Stomach (tissue), 9 donors: Measurements from ENCODE around the gene USP7. TPM values are rescaled to one million over a fixed set of nuclear protein-coding genes. Genes with fewer than 3 reads are reported as not detected.

Experiments used
- DNase-seq, 2 donors: peaks; one replicate each; pipeline versions ENCODE4 v3.0.0 to v3.0.0-alpha.2; 2013 to 2019
- H3K27ac ChIP-seq, 5 donors: fragments of 200-600 bp in 4 of 5; sonication (generic) in 4 of 5; one replicate each; pipeline ENCODE4 v1.5.1; 2013 to 2019; ENCODE audit warnings: mild to moderate bottlenecking in 1 of 5, moderate library complexity in 1 of 5
- H3K27me3 ChIP-seq, 3 donors: fragments of 200-600 bp; sonication (generic); one replicate each; pipeline ENCODE4 v1.5.1; 2017 to 2019; ENCODE audit warnings: mixed run types in 1 of 3
- H3K36me3 ChIP-seq, 4 donors: fragments of 200-600 bp; sonication (generic); 1 replicate in 3 of 4; 2 replicates in 1 of 4; pipeline ENCODE4 v1.5.1; 2016 to 2019
- H3K4me1 ChIP-seq, 4 donors: fragments of 200-600 bp; sonication (generic); one replicate each; pipeline ENCODE4 v1.5.1; 2016 to 2019
- H3K4me3 ChIP-seq, 4 donors: fragments of 200-600 bp; sonication (generic) in 3 of 4; one replicate each; pipeline ENCODE4 v1.5.1; 2016 to 2019; ENCODE audit warnings: mild to moderate bottlenecking in 1 of 4
- H3K9me3 ChIP-seq, 4 donors: fragments of 200-600 bp; sonication (generic); one replicate each; pipeline ENCODE4 v1.5.1; 2016 to 2019
- CTCF ChIP-seq, 7 experiments: fragments of 450-650 bp in 4 of 7; fragments of 200-600 bp in 3 of 7; sonication (generic) in 3 of 7; IDR thresholded peaks; one replicate each; pipeline ENCODE4 v1.5.1; 2016 to 2019; ENCODE audit warnings: antibody characterized with exemption in 7 of 7, control low read depth in 2 of 7, mild to moderate bottlenecking in 1 of 7
- EP300 ChIP-seq: sonication (generic); formaldehyde crosslinking; IDR thresholded peaks from one replicate; pipeline ENCODE4 v1.6.1; 2017; ENCODE audit warnings: antibody characterized with exemption
- POLR2A ChIP-seq, 4 donors: fragments of 450-650 bp; IDR thresholded peaks; one replicate each; pipeline ENCODE4 v1.6.1; 2016; ENCODE audit warnings: antibody characterized with exemption in 4 of 4, control low read depth in 2 of 4, mild to moderate bottlenecking in 1 of 4, moderate library complexity in 1 of 4
- POLR2AphosphoS5 ChIP-seq, 3 donors: sonication (generic); formaldehyde crosslinking; IDR thresholded peaks; one replicate each; pipeline ENCODE4 v1.6.1; 2016; ENCODE audit warnings: antibody characterized with exemption in 3 of 3
- WGBS, 5 donors: extraction: QIAGEN DNeasy Blood & Tissue Kit in 3 of 5; methylation state at CpG; one replicate each; pipeline versions ENCODE4 v1.1.5 to v1.1.7; 2013 to 2018; 5-methylcytosine and 5-hydroxymethylcytosine counted together
- intact Hi-C: fragments of 100-400 bp; cut with DNase I; formaldehyde crosslinking; loops from one replicate; pipeline ENCODE4 v1.15.1; 2023; ENCODE audit warnings: low total_unique reads
- polyA plus RNA-seq, 3 donors: library from polyadenylated mRNA; stranded (reverse); fragments of 200-250 nt; gene quantifications; one replicate each; pipeline ENCODE4 v1.2.3, GENCODE V29; 2013
- total RNA-seq, 5 donors: library from RNA; depleted of rRNA; stranded (reverse); fragments of >200 nt; gene quantifications; one replicate each; pipeline versions ENCODE4 v1.1.0 to v1.2.3, GENCODE V29; 2014 to 2016
- donor health status: healthy with polysubstance abuse.
- donor health status: Bipolar disorder and iron deficiency.
- donor health status: healthy.

Gene USP7
- total and polyA plus RNA-seq, 8 donors = 19.3 to 171 (median 58.0) TPM

GRCh38 chr16:9008601-9009260 is 45.0 kb upstream of the USP7 start:
- intact Hi-C loops = no loop called here
- WGBS, 5 donors = 10 to 17% (median 11%) methylated on average over 10 to 26 of the region's 26 CpGs

GRCh38 chr16:9007177-9007794 is 43.6 kb upstream of the USP7 start:
- WGBS, 5 donors = 75 to 86% (median 79%) methylated on average over 17 of the region's 17 CpGs
- TF ChIP-seq POLR2AphosphoS5 (IDR thresholded peaks at IDR 0.05) = no peak
- no peak for TF ChIP-seq EP300
- no peak for TF ChIP-seq POLR2A (IDR thresholded peaks at IDR 0.05)
- no peak for TF ChIP-seq CTCF (IDR thresholded peaks at IDR 0.05)
- Histone ChIP-seq H3K9me3 (no peaks in the 10 kb centered on the region), H3K27me3 (peaks cover 0 to 3% (median 0%) of the 10 kb centered on the region in 3 donors), H3K4me1 (peaks cover 9 to 12% (median 11%) of the 10 kb centered on the region in 4 donors), H3K36me3 (no peaks in the 10 kb centered on the region), H3K27ac (no peak overlapping the region), H3K4me3 (no peak overlapping the region)
- intact Hi-C loops = no loop called here
- DNase-seq = no peak

More at GRCh38 chr16:9008601-9009260, 45.0 kb upstream of the USP7 start:
- peak overlapping the region; percentile 21 to 42 (median 28) for H3K4me3 ChIP-seq
- no peaks in the 10 kb centered on the region for H3K36me3 ChIP-seq
- H3K27ac ChIP-seq = no peak overlapping the region
- H3K27me3 ChIP-seq = peaks cover 0 to 18% (median 5%) of the 10 kb centered on the region in 3 donors
- no peaks in the 10 kb centered on the region for H3K9me3 ChIP-seq
- peaks cover 9 to 19% (median 10%) of the 10 kb centered on the region in 4 donors for H3K4me1 ChIP-seq
- peak; percentile 83 to 89 for DNase-seq
- TF ChIP-seq POLR2A (IDR thresholded peaks at IDR 0.05) (no peak), CTCF (IDR thresholded peaks at IDR 0.05) (peak in 5 of 7 experiments; percentile 65 to 81 (median 78)), POLR2AphosphoS5 (IDR thresholded peaks at IDR 0.05) (peak in 1 of 3 donors; percentile 45)

- no peaks in the 10 kb centered on the region for H3K27me3 ChIP-seq
- H3K4me1 ChIP-seq = peaks cover 9 to 11% (median 11%) of the 10 kb centered on the region in 4 donors
- H3K4me3 ChIP-seq = no peak overlapping the region
- H3K27ac ChIP-seq = peak overlapping the region in 3 of 5 donors; percentile 43 to 55 (median 55)
- intact Hi-C loops = no loop called here
- TF ChIP-seq POLR2AphosphoS5 (IDR thresholded peaks at IDR 0.05) (no peak), CTCF (IDR thresholded peaks at IDR 0.05) (no peak), POLR2A (IDR thresholded peaks at IDR 0.05) (no peak), EP300 (no peak)
- no peak for DNase-seq
- no peaks in the 10 kb centered on the region for H3K9me3 ChIP-seq
- whole genome bisulfite sequencing, 5 donors = 42 to 70% (median 59%) methylated on average over 4 of the region's 4 CpGs
- no peaks in the 10 kb centered on the region for H3K36me3 ChIP-seq
Observed at GRCh38 chr16:9004183-9004582, 40.5 kb upstream of the USP7 start.

- Histone ChIP-seq H3K4me1 (peaks cover 5 to 11% (median 6%) of the 10 kb centered on the region in 4 donors), H3K36me3 (no peaks in the 10 kb centered on the region), H3K27ac (peak overlapping the region in 4 of 5 donors; percentile 43 to 55 (median 52)), H3K9me3 (no peaks in the 10 kb centered on the region), H3K4me3 (no peak overlapping the region), H3K27me3 (no peaks in the 10 kb centered on the region)
- no peak for DNase-seq
- TF ChIP-seq EP300 (no peak), POLR2A (IDR thresholded peaks at IDR 0.05) (no peak), CTCF (IDR thresholded peaks at IDR 0.05) (no peak), POLR2AphosphoS5 (IDR thresholded peaks at IDR 0.05) (no peak)
- intact Hi-C loops = no loop called here
- 35 to 62% (median 50%) methylated on average over 3 of the region's 3 CpGs for WGBS, 5 donors
Observed at GRCh38 chr16:9003763-9004162, 40.1 kb upstream of the USP7 start.
